ENCODE results near the gene SHISA4.

SHISA4 gene

GRCh38 chr1:201876148-201876818 lies 12.4 kb upstream of the SHISA4 start:
- intact Hi-C loops (cut with DNase I; ENCODE audit: low total_unique reads) = loop anchor here (10.0 kb wide), 1 partner anchor 51 kb away; the partner anchor contains the start of gene IPO9
- H3K27ac ChIP-seq = no peak overlapping the region
- no peak for DNase-seq

GRCh38 chr1:201877877-201878401 lies 10.8 kb upstream of the SHISA4 start:
- TF ChIP-seq CTCF (IDR thresholded peaks at IDR 0.05) = peak; percentile 69 to 80
- Histone ChIP-seq H3K4me1 (peaks cover 0 to 15% (median 10%) of the 10 kb centered on the region in 4 donors), H3K27ac (peak overlapping the region; percentile 50 to 60), H3K36me3 (peaks cover 2 to 35% (median 26%) of the 10 kb centered on the region in 3 donors), H3K4me3 (no peak overlapping the region), H3K27me3 (no peaks in the 10 kb centered on the region), H3K9me3 (no peaks in the 10 kb centered on the region)
- peak in 1 of 2 donors; percentile 71 for DNase-seq
- intact Hi-C loops (cut with DNase I; ENCODE audit: low total_unique reads) = loop anchor here (2.0 to 10.0 kb wide), 2 partner anchors 53 to 97 kb away; partner anchors contain the start of gene IPO9

More at GRCh38 chr1:201876148-201876818, 12.4 kb upstream of the SHISA4 start:
- no peaks in the 10 kb centered on the region for H3K27me3 ChIP-seq
- peaks cover 18 to 51% (median 43%) of the 10 kb centered on the region in 3 donors for H3K36me3 ChIP-seq
- H3K4me3 ChIP-seq = no peak overlapping the region
- peak; percentile 19 to 24 for TF ChIP-seq CTCF (IDR thresholded peaks at IDR 0.05)
- no peaks in the 10 kb centered on the region for H3K9me3 ChIP-seq
- H3K4me1 ChIP-seq = peaks cover 0 to 9% (median 7%) of the 10 kb centered on the region in 4 donors

GRCh38 chr1:201880928-201881571 lies 7.6 kb upstream of the SHISA4 start:
- Histone ChIP-seq H3K4me1 (peaks cover 0 to 46% (median 39%) of the 10 kb centered on the region in 4 donors), H3K27me3 (no peaks in the 10 kb centered on the region), H3K36me3 (peaks cover 0 to 5% (median 3%) of the 10 kb centered on the region in 3 donors), H3K27ac (no peak overlapping the region), H3K9me3 (no peaks in the 10 kb centered on the region), H3K4me3 (no peak overlapping the region)
- intact Hi-C loops (cut with DNase I; ENCODE audit: low total_unique reads) = loop anchor here (10.0 kb wide), 1 partner anchor 264 kb away; the partner anchor contains the start of gene ARL8A
- TF ChIP-seq CTCF (IDR thresholded peaks at IDR 0.05) = no peak
- no peak for DNase-seq

GRCh38 chr1:201881617-201882016 lies 7.1 kb upstream of the SHISA4 start:
- Histone ChIP-seq H3K27ac (no peak overlapping the region), H3K36me3 (no peaks in the 10 kb centered on the region), H3K4me1 (peaks cover 0 to 49% (median 40%) of the 10 kb centered on the region in 4 donors), H3K9me3 (no peaks in the 10 kb centered on the region), H3K27me3 (no peaks in the 10 kb centered on the region), H3K4me3 (no peak overlapping the region)
- TF ChIP-seq CTCF (IDR thresholded peaks at IDR 0.05) = no peak
- no peak for DNase-seq
- intact Hi-C loops (cut with DNase I; ENCODE audit: low total_unique reads) = loop anchor here (10.0 kb wide), 1 partner anchor 263 kb away; the partner anchor contains the start of gene ARL8A

GRCh38 chr1:201882665-201883132 lies 6.0 kb upstream of the SHISA4 start:
- Histone ChIP-seq H3K27ac (peak overlapping the region; percentile 54 to 60), H3K4me1 (peaks cover 0 to 50% (median 41%) of the 10 kb centered on the region in 4 donors), H3K36me3 (no peaks in the 10 kb centered on the region), H3K4me3 (no peak overlapping the region), H3K9me3 (no peaks in the 10 kb centered on the region), H3K27me3 (no peaks in the 10 kb centered on the region)
- DNase-seq = no peak
- TF ChIP-seq CTCF (IDR thresholded peaks at IDR 0.05) = peak in 1 of 2 experiments; percentile 24
- intact Hi-C loops (cut with DNase I; ENCODE audit: low total_unique reads) = loop anchor here (10.0 kb wide), 1 partner anchor 262 kb away; the partner anchor contains the start of gene ARL8A
